Kidney (tissue), 14 donors: ENCODE measurements around the gene TIMM50. TPM values are rescaled to one million over a fixed set of nuclear protein-coding genes. Genes with fewer than 3 reads are reported as not detected.
"Not testable (repeated sequence)": the region's sequence is repeated elsewhere in the genome, so short reads cannot be mapped to it uniquely, and the experiment has no call there.

Experiments used
- DNase-seq, 5 donors: peaks; one replicate each; pipeline ENCODE4 v3.0.0-alpha.2; 2013 to 2020
- FAIRE-seq: peaks from 2 replicates; lab custom pipeline; 2012; peaks lifted over from hg19 to GRCh38; lab: Jason Lieb, UNC
- H3K27ac ChIP-seq, 2 donors: one replicate each; pipeline ENCODE4 v1.7.0; 2013; ENCODE audit warnings: low read depth in 2 of 2, low read length in 2 of 2, inconsistent platforms in 1 of 2
- H3K27me3 ChIP-seq: one replicate; pipeline ENCODE4 v1.7.1; 2013; ENCODE audit warnings: low read length, inconsistent platforms; ENCODE audit not compliant: control insufficient read depth, insufficient read depth
- H3K36me3 ChIP-seq, 3 donors: one replicate each; pipeline versions ENCODE4 v1.7.0 to v1.7.1; 2013; ENCODE audit warnings: low read length in 3 of 3, control low read depth in 1 of 3, inconsistent platforms in 1 of 3; ENCODE audit not compliant: insufficient read depth in 3 of 3, control insufficient read depth in 2 of 3
- H3K4me1 ChIP-seq, 3 donors: one replicate each; pipeline versions ENCODE4 v1.7.0 to v1.7.1; 2013; ENCODE audit warnings: low read length in 3 of 3, inconsistent platforms in 1 of 3, low read depth in 1 of 3; ENCODE audit not compliant: control insufficient read depth in 2 of 3, insufficient read depth in 2 of 3
- H3K4me3 ChIP-seq, 3 donors: one replicate each; pipeline versions ENCODE4 v1.7.0 to v1.8.1; 2013; ENCODE audit warnings: low read length in 3 of 3, control low read depth in 1 of 3, inconsistent platforms in 1 of 3
- H3K9ac ChIP-seq, 3 donors: one replicate each; pipeline versions ENCODE4 v1.7.0 to v1.7.1; 2013; ENCODE audit warnings: low read length in 3 of 3, control low read depth in 1 of 3, inconsistent platforms in 1 of 3
- H3K9me3 ChIP-seq, 3 donors: one replicate each; pipeline versions ENCODE4 v1.7.0 to v1.7.1; 2013; ENCODE audit warnings: low read length in 3 of 3, control low read depth in 1 of 3, inconsistent platforms in 1 of 3; ENCODE audit not compliant: control insufficient read depth in 2 of 3, insufficient read depth in 1 of 3
- intact Hi-C: fragments of 100-400 bp; cut with DNase I; formaldehyde crosslinking; loops from one replicate; pipeline ENCODE4 v1.11.1; 2022
- polyA plus RNA-seq: library from polyadenylated mRNA; stranded (reverse); fragments of 350-450 nt; fragmentation: Illumina TruSeq; extraction: RNeasy Lipid Tissue Mini Kit (QIAGEN cat#74804); gene quantifications from one replicate; pipeline ENCODE4 v1.2.3, GENCODE V29; 2014; ENCODE audit warnings: low read depth, low replicate concordance; ENCODE audit not compliant: insufficient read depth
- total RNA-seq: library from RNA; stranded (reverse); fragmentation: NEBNext Ultra II Directional; extraction: Animal tissue kit (Norgen Biotek cat#: 25700); gene quantifications from one replicate; pipeline ENCODE4 v1.2.1, GENCODE V29; 2021
- TF ChIP-seq, protein P1 (sequence below): IDR thresholded peaks from 3 replicates; pipeline ENCODE4 v1.5.1; 2012; ENCODE audit warnings: mild to moderate bottlenecking, moderate library complexity, borderline replicate concordance; ENCODE audit not compliant: insufficient read depth; ENCODE audit errors: extremely low read depth
- donor health status: control.
- donor health status: control.
- donor health status: control.
- donor health status: control.
- donor health status: control.
- donor health status: DM: yes; HTN: yes; CAD: no.
- donor health status: Normal renal cell carcinoma (clear cell type).

Gene TIMM50
- total and polyA plus RNA-seq, 2 donors from 2014 or later: 52.4 to 74.4 TPM

DNA sequence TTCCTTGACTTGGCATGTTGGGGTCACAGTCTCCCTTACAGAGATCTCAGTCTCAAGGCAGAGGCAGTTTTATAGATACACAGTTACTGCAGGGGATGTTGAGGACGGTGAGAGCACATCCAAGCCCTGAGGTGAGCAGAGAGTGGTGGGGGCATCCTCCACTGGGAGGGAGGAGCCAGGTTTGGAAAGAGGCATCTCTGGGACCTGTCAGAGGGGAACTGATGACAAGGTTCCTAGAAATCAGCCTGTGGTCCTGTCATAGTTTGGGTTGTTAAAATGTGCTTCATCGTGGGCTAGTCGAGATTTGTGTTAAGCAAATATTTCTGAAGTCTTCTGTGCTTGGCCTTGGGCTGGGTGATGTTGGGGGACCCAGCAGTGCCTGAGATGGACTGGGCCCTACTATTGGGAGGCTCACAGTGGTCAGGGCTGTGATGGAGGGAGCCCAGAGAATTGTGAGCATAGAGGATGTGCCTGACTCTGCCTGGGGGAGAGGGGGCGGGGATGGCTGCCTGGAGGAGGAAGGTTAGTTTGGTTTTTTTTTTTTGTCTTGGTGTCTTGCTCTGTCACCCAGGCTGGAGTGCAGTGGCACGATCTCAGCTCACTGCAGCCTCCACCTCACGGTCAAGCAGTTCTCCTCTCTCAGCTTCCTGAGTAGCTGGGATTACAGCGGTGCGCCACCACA, 31.4 kb upstream of the TIMM50 start:
- Histone ChIP-seq H3K36me3 (peaks cover 0 to 16% (median 5%) of the 10 kb centered on the region in 3 donors), H3K27me3 (no peaks in the 10 kb centered on the region), H3K9ac (no peak overlapping the region), H3K4me1 (peaks cover 0 to 18% (median 0%) of the 10 kb centered on the region in 3 donors), H3K4me3 (no peak overlapping the region), H3K27ac (no peak overlapping the region), H3K9me3 (no peaks in the 10 kb centered on the region)
- intact Hi-C loops: no loop called here
- TF ChIP-seq, protein P1, sequence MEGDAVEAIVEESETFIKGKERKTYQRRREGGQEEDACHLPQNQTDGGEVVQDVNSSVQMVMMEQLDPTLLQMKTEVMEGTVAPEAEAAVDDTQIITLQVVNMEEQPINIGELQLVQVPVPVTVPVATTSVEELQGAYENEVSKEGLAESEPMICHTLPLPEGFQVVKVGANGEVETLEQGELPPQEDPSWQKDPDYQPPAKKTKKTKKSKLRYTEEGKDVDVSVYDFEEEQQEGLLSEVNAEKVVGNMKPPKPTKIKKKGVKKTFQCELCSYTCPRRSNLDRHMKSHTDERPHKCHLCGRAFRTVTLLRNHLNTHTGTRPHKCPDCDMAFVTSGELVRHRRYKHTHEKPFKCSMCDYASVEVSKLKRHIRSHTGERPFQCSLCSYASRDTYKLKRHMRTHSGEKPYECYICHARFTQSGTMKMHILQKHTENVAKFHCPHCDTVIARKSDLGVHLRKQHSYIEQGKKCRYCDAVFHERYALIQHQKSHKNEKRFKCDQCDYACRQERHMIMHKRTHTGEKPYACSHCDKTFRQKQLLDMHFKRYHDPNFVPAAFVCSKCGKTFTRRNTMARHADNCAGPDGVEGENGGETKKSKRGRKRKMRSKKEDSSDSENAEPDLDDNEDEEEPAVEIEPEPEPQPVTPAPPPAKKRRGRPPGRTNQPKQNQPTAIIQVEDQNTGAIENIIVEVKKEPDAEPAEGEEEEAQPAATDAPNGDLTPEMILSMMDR: no peak
- FAIRE-seq (no peak), DNase-seq (no peak)

DNA sequence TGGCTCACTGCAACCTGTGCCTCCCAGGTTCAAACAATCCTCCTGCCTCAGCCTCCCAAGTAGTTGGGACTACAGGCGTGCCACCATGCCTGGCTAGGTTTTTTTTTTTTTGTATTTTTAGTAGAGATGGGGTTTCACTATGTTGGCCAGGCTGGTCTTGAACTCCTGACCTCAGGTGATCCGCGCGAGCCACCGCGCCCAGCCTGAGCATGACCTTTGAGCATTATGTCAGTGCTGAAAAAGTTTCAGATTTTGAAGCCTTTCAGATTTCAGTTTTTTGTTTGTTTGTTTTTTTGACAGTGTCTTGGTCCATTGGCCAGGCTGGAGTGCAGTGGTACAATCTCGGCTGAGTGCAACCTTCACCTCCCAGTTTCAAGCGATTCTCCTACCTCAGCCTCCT, 29.4 kb upstream of the TIMM50 start:
- peaks cover 0 to 14% (median 0%) of the 10 kb centered on the region in 3 donors for H3K4me1 ChIP-seq
- H3K9ac ChIP-seq, FAIRE-seq, H3K4me3 ChIP-seq, H3K27ac ChIP-seq, H3K27me3 ChIP-seq, intact Hi-C loops, H3K9me3 ChIP-seq, DNase-seq: not testable (repeated sequence)
- peaks cover 0 to 20% (median 5%) of the 10 kb centered on the region in 3 donors for H3K36me3 ChIP-seq

- TF ChIP-seq, protein P1: no peak
- no peaks in the 10 kb centered on the region for H3K4me1 ChIP-seq
- H3K9ac ChIP-seq: no peak overlapping the region
- intact Hi-C loops: no loop called here
- no peaks in the 10 kb centered on the region for H3K27me3 ChIP-seq
- no peaks in the 10 kb centered on the region for H3K9me3 ChIP-seq
- DNase-seq (no peak), FAIRE-seq (no peak)
- H3K27ac ChIP-seq: no peak overlapping the region
- peaks cover 5 to 61% (median 52%) of the 10 kb centered on the region in 3 donors for H3K36me3 ChIP-seq
- H3K4me3 ChIP-seq: no peak overlapping the region
These were observed 17.2 kb upstream of the TIMM50 start for GRCh38 chr19:39463403-39463802.

- no peak for DNase-seq
- H3K36me3 ChIP-seq: peaks cover 4 to 64% (median 51%) of the 10 kb centered on the region in 3 donors
- H3K4me1 ChIP-seq: no peaks in the 10 kb centered on the region
- no peaks in the 10 kb centered on the region for H3K27me3 ChIP-seq
- intact Hi-C loops: no loop called here
- H3K4me3 ChIP-seq: no peak overlapping the region
- TF ChIP-seq, protein P1: no peak
- no peak overlapping the region for H3K27ac ChIP-seq
- H3K9ac ChIP-seq: no peak overlapping the region
- no peaks in the 10 kb centered on the region for H3K9me3 ChIP-seq
- FAIRE-seq: no peak
These were observed 14.5 kb upstream of the TIMM50 start for GRCh38 chr19:39465956-39466747.
